ENCODE results near the gene BICC1.

BICC1 gene

DNA sequence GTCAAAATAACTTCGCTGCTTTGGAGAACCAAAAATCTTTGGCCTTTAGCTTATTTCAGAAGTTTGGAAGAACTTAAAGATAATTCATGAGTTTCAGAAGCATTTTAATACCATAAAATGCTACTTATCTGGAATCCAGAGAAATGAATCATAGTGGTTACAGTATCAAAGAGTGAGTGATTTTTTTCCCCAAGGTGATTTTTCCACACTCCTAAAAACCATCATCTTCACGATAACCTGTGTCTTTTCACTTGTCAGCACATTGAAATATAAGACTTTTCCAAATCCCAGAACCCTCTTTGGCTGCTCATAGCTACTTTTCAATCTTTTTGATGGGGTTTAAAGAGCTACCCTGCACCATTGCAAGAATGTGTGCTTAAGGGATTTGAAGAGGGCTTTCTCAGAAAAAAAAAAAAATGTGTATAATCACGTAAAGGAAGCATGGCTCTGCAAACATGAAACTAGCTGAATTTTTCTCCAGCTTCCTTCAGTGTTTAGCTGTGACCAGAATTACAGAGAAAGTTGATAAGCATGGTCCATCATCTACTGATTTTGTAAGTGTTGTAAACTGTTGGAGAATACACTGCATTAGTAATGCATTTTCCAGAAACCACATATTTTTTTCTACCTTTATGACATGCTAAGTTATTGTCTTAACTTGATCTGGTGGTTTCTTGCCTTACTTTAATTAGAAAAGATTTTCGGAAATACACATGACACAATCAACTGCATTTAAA is 134.9 kb downstream of the BICC1 start:
- H3K4me3 ChIP-seq (ENCODE audit: low read depth, low read length): no peak overlapping the region
- no peaks in the 10 kb centered on the region for H3K36me3 ChIP-seq (replicated peaks)
- no peaks in the 10 kb centered on the region for H3K27me3 ChIP-seq (replicated peaks)
- DNase-seq: no peak
- in situ Hi-C loops (cut with HindIII; ENCODE audit: low pct_ligation_motif_present, low sequenced_read_pairs): no loop called here
- H3K27ac ChIP-seq: no peak overlapping the region
- TF ChIP-seq, protein P1, sequence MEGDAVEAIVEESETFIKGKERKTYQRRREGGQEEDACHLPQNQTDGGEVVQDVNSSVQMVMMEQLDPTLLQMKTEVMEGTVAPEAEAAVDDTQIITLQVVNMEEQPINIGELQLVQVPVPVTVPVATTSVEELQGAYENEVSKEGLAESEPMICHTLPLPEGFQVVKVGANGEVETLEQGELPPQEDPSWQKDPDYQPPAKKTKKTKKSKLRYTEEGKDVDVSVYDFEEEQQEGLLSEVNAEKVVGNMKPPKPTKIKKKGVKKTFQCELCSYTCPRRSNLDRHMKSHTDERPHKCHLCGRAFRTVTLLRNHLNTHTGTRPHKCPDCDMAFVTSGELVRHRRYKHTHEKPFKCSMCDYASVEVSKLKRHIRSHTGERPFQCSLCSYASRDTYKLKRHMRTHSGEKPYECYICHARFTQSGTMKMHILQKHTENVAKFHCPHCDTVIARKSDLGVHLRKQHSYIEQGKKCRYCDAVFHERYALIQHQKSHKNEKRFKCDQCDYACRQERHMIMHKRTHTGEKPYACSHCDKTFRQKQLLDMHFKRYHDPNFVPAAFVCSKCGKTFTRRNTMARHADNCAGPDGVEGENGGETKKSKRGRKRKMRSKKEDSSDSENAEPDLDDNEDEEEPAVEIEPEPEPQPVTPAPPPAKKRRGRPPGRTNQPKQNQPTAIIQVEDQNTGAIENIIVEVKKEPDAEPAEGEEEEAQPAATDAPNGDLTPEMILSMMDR (IDR thresholded peaks at IDR 0.05; ENCODE audit: low read depth, low read length, missing control alignments): no peak

DNA sequence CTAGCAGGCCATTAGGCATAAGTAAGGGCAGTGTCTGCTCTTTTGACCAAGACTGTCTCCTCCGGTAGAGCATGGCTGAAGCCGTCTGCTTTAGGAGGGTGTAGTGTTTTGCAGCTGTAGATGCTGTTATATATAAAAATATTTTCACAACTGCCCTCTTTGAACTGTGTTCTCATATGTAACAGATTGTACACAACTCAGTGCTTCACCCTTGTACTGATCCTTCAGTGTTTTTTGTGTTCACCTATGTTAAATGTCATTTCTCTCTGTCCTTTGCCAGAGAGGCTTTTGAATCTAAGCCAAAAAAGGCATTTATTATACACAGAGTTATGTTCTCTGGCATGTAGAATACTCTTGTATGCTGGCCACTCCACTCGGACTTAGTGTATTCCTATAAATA is 135.5 kb downstream of the BICC1 start:
- Histone ChIP-seq H3K27ac (no peak overlapping the region), H3K27me3 (replicated peaks) (no peaks in the 10 kb centered on the region), H3K4me3 (ENCODE audit: low read depth, low read length) (no peak overlapping the region), H3K36me3 (replicated peaks) (no peaks in the 10 kb centered on the region)
- TF ChIP-seq, protein P1 (IDR thresholded peaks at IDR 0.05; ENCODE audit: low read depth, low read length, missing control alignments): no peak
- in situ Hi-C loops (cut with HindIII; ENCODE audit: low pct_ligation_motif_present, low sequenced_read_pairs): no loop called here
- no peak for DNase-seq

DNA sequence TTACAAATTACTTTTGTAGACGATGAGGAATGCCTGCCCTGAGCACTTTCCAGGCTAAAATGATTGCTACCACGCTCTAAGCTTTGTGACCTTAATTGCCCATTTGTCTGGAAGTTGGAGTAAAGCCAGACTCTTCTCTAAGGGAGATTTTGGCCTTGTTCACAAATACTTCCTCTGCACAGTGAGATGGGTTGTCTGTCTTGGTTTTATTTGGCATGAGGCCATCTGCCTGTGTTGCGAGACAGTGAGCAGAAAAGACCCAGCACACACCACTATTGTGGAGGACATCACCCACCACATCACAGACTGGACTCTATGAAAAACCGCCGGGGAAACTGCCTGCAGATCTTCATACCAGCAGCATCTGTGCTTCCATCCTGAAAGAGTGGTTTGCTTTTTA is 138.4 kb downstream of the BICC1 start:
- Histone ChIP-seq H3K27me3 (replicated peaks) (no peaks in the 10 kb centered on the region), H3K4me3 (ENCODE audit: low read depth, low read length) (no peak overlapping the region), H3K27ac (peak overlapping the region; percentile 23), H3K36me3 (replicated peaks) (no peaks in the 10 kb centered on the region)
- in situ Hi-C loops (cut with HindIII; ENCODE audit: low pct_ligation_motif_present, low sequenced_read_pairs): no loop called here
- TF ChIP-seq, protein P1 (IDR thresholded peaks at IDR 0.05; ENCODE audit: low read depth, low read length, missing control alignments): no peak
- peak; percentile 79 for DNase-seq

DNA sequence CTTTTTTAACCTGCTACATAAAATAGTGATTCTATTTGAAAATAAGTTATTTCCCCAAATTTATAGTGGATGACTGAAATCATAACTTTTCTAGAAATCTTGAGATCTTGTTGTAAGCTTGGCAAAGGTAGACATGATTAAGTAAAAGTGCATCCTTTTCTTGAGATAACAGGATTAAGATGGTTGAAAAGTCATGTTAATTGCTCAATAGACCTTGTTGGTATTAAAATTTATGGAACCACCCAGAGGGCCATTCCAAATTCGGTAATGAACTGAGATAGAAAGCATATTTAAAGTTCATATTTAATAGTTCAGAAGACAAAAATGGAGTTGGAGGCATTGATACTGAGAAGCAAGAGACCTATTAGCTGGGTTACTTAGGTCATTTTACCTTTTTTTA is 139.1 kb downstream of the BICC1 start:
- H3K27ac ChIP-seq: no peak overlapping the region
- TF ChIP-seq, protein P1 (IDR thresholded peaks at IDR 0.05; ENCODE audit: low read depth, low read length, missing control alignments): no peak
- in situ Hi-C loops (cut with HindIII; ENCODE audit: low pct_ligation_motif_present, low sequenced_read_pairs): no loop called here
- no peak overlapping the region for H3K4me3 ChIP-seq (ENCODE audit: low read depth, low read length)
- no peak for DNase-seq
- no peaks in the 10 kb centered on the region for H3K36me3 ChIP-seq (replicated peaks)
- H3K27me3 ChIP-seq (replicated peaks): no peaks in the 10 kb centered on the region

DNA sequence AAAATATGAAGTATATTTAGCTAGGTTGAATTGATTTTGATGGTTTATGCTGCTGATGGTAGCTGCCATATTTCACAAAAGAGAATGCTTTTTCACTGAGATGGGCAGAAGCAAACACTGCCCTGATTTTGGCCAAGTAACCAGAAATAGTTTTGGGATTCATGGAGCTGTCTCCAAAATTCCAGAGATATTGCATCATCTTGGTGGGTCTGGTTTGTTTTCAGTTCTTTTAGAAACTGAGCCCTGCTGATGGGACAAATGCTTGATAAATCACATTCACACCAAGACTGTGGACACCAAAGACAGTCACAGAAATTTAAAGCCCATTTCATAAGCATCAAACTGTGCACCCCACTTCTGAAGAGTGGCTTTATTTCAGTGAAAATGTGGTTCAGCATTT is 140.5 kb downstream of the BICC1 start:
- H3K4me3 ChIP-seq (ENCODE audit: low read depth, low read length): no peak overlapping the region
- TF ChIP-seq, protein P1 (IDR thresholded peaks at IDR 0.05; ENCODE audit: low read depth, low read length, missing control alignments): no peak
- DNase-seq: no peak
- H3K27ac ChIP-seq: peak overlapping the region; percentile 8
- no peaks in the 10 kb centered on the region for H3K27me3 ChIP-seq (replicated peaks)
- in situ Hi-C loops (cut with HindIII; ENCODE audit: low pct_ligation_motif_present, low sequenced_read_pairs): no loop called here
- H3K36me3 ChIP-seq (replicated peaks): no peaks in the 10 kb centered on the region

All from brain microvascular endothelial cell (primary cell).